Astrocyte of the cerebellum (primary cell): ENCODE results near the gene OR4K13.

Experiments
- DNase-seq: peaks from one replicate; pipeline ENCODE4 v3.0.0-alpha.2; 2011; ENCODE audit warnings: low read depth
- H3K4me3 ChIP-seq: 2 replicates; pipeline ENCODE4 v1.5.1; 2011; ENCODE audit warnings: mild to moderate bottlenecking, low read depth, low read length, moderate library complexity
- CTCF ChIP-seq: IDR thresholded peaks from 2 replicates; pipeline ENCODE4 v1.5.1; 2012; ENCODE audit warnings: low read length, low read depth, moderate library complexity, mild to moderate bottlenecking; ENCODE audit errors: missing control alignments
- in situ Hi-C: cut with HindIII; loops from 2 replicates; pipeline ENCODE4 v1.10.0; 2017; ENCODE audit warnings: low sequenced_read_pairs

The OR4K13 gene, protein sequence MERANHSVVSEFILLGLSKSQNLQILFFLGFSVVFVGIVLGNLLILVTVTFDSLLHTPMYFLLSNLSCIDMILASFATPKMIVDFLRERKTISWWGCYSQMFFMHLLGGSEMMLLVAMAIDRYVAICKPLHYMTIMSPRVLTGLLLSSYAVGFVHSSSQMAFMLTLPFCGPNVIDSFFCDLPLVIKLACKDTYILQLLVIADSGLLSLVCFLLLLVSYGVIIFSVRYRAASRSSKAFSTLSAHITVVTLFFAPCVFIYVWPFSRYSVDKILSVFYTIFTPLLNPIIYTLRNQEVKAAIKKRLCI

DNA sequence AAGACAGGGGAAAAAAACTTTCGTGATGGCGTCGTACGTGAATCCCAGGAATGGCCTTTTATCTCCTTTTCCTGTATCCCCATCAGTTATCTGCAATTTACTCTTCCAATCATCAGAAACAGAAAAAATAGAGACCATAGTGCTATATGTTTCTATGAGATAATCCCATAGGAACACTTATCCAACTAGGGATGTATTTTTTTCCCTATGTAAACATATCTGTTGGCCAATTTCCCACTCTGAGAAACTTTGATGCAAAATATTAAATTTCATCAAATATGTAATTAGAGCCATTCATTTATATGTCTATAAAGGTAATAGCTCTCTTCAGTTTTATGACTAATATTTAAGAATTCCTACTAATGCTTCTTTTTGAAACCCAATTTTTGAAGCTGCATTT, at the start of gene OR4K13:
OR4K13 (minus strand) TSS at position 101 of the 400 bp plus-strand sequence. CDS start 1,280 bp downstream, outside the sequence.
- in situ Hi-C loops = no loop called here
- DNase-seq = no peak
- TF ChIP-seq CTCF = no peak

GRCh38 chr14:20059745-20060144, 23.9 kb upstream of the OR4K13 start, which contains the start of gene OR4L1:
Gene OR4L1, plus strand, starts transcription at chr14:20060045. Its CDS starts 0 bp downstream, at chr14:20060045.
- no peak for TF ChIP-seq CTCF
- no peak for DNase-seq
- in situ Hi-C loops = no loop called here
- H3K4me3 ChIP-seq = no peak within 1 kb of the TSS

More for the DNA sequence above, at the start of gene OR4K13:
- H3K4me3 ChIP-seq = no peak within 1 kb of the TSS

DNA sequence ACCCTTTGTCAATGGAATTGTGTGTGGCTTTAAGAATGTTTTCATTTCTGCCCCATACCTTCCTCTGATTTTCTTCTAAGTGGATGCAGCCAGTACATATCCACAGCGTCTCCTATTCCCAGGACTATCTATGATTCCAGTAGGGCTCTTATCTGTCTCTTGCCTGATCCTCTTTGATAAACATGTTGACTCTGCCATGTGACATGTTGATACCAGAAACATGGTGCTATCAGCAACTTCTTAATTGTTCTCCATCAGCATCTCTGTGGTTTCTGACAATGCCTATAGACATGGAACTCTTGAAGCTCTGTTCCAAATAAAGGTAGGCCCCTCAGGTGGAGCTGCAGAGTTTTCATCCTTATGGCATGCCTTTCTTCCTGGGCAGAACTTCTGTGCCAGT, 12.4 kb upstream of the OR4K13 start:
- TF ChIP-seq CTCF = no peak
- H3K4me3 ChIP-seq = no peak overlapping the region
- DNase-seq = no peak
- in situ Hi-C loops = no loop called here

DNA sequence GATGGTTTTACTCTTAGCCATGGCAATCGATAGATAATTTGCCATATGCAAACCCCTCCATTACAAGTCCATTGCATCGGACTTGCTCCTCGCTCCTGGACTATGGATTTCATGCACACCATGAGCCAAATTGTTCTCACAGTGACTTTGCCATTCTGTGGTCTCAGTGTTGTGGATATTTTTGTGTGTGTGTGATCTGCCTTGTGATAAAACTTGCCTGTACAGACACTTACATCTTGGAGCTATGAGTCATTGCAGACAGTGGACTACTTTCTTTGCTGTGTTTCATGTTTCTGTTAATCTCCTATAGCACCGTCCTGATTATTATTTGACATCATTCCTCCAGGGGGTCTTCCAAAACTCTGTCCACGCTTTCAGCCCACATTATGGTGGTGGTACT, 8.4 kb upstream of the OR4K13 start:
- in situ Hi-C loops = no loop called here
- no peak overlapping the region for H3K4me3 ChIP-seq
- no peak for TF ChIP-seq CTCF
- DNase-seq = no peak

- TF ChIP-seq CTCF = no peak
- in situ Hi-C loops = no loop called here
- no peak for DNase-seq
These were observed 389 bp downstream of the OR4K13 start for GRCh38 chr14:20035449-20035848.

DNA sequence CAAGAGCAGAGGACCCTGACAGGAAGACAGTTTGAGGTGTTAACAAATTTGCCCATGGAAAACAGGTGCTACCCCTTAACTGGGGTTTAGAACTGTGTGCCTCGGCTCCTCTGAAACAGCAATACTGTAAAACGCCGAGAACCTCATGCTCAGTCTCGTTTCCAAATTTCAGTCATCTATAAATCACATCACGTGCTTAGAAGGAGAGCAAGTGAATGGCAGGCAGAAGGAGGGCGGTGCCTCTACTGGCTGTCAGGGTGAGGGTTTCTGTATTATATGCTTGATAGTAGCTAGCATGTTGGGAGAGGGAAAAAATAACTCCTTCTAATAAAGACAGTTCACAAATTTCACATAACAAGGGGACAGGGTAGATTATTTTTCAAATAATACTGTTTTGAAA, 4.8 kb downstream of the OR4K13 start:
- H3K4me3 ChIP-seq = no peak overlapping the region
- DNase-seq = no peak
- TF ChIP-seq CTCF = no peak
- in situ Hi-C loops = no loop called here

More at GRCh38 chr14:20035449-20035848, 389 bp downstream of the OR4K13 start:
- H3K4me3 ChIP-seq = no peak overlapping the region
